ENCODE measurements around the gene MNT. TPM values are rescaled to one million over a fixed set of nuclear protein-coding genes. Genes with fewer than 3 reads are reported as not detected.

The MNT gene
- 12.6 and 12.8 TPM in 2 replicates for total RNA-seq

GRCh38 chr17:2400877-2401425 is at the start of gene MNT:
Gene MNT (minus strand): TSS chr17:2401060. CDS start chr17:2400712, 348 bp downstream.

GRCh38 chr17:2336852-2337543 is 63.9 kb downstream of the MNT start, which contains the start of gene SGSM2:
Gene SGSM2 (plus strand): TSS chr17:2337501. CDS start chr17:2337689, 188 bp downstream.

GRCh38 chr17:2336215-2336851 is 64.5 kb downstream of the MNT start, which contains the start of gene TSR1:
Gene TSR1 (minus strand): TSS chr17:2336457. CDS start chr17:2336427, 30 bp downstream.

Small RNA genes within 50 kb of the gene (small RNA-seq; reads per million reads assigned to genes)
- gene AC006435.3 = not detected
- gene AC006435.4 = not detected

Other genes with a start within 250 kb of the MNT start
- gene SMG6, start 97.3 kb downstream of the MNT start, total RNA-seq = 32.6 and 46.7 TPM in 2 replicates
- gene SRR, start 97.1 kb downstream of the MNT start, total RNA-seq = 19.6 and 40.3 TPM in 2 replicates
- gene TSR1, start 64.6 kb downstream of the MNT start, total RNA-seq = 37.3 and 40.6 TPM in 2 replicates
- gene SGSM2, start 63.6 kb downstream of the MNT start, total RNA-seq = 120 and 157 TPM in 2 replicates
- 11.0 and 13.2 TPM in 2 replicates for gene METTL16, start 110.8 kb upstream of the MNT start, total RNA-seq
- 104 TPM in 2 replicates for gene PAFAH1B1, start 192.6 kb upstream of the MNT start, total RNA-seq

Measured in placental epithelial cell (primary cell).